Nephron (organoid): ENCODE results near the gene SYNE4.

ENCODE experiments used
- H3K27ac Mint-ChIP-seq, 3 experiments: 2 replicates each; pipeline ENCODE4 v1.8.0; 2020; ENCODE audit warnings: mixed read lengths in 3 of 3, mild to moderate bottlenecking in 2 of 3, moderate library complexity in 1 of 3
- H3K27me3 Mint-ChIP-seq: 2 replicates; pipeline ENCODE4 v1.8.0; 2021; ENCODE audit warnings: low read depth, mild to moderate bottlenecking, moderate library complexity, mixed read lengths
- H3K36me3 Mint-ChIP-seq: 2 replicates; pipeline ENCODE4 v1.8.0; 2020; ENCODE audit warnings: low read depth, mixed read lengths
- H3K4me1 Mint-ChIP-seq: 2 replicates; pipeline ENCODE4 v1.8.0; 2020; ENCODE audit warnings: mixed read lengths
- H3K4me3 Mint-ChIP-seq, 3 experiments: 2 replicates each; pipeline ENCODE4 v1.8.0; 2020; ENCODE audit warnings: mild to moderate bottlenecking in 3 of 3, mixed read lengths in 3 of 3, moderate library complexity in 2 of 3
- H3K9me3 Mint-ChIP-seq: 2 replicates; pipeline ENCODE4 v1.8.0; 2020; ENCODE audit warnings: mixed read lengths
- CTCF ChIP-seq, 3 experiments: fragments of 200-600 bp; sonication (generic); IDR thresholded peaks; one replicate each; pipeline ENCODE4 v1.5.0; 2021; ENCODE audit warnings: antibody characterized with exemption in 3 of 3; ENCODE audit not compliant: unreplicated experiment in 3 of 3

The SYNE4 gene

GRCh38 chr19:36040495-36040894 is 31.9 kb upstream of the SYNE4 start:
- H3K9me3 Mint-ChIP-seq, result no peaks in the 10 kb centered on the region
- no peak overlapping the region for H3K4me3 Mint-ChIP-seq
- peak overlapping the region; percentile 80 to 97 (median 93) for H3K27ac Mint-ChIP-seq
- peaks cover 23% of the 10 kb centered on the region for H3K4me1 Mint-ChIP-seq
- no peaks in the 10 kb centered on the region for H3K27me3 Mint-ChIP-seq
- no peak for TF ChIP-seq CTCF (IDR thresholded peaks at IDR 0.05; ENCODE audit: unreplicated experiment in 3 of 3)
- H3K36me3 Mint-ChIP-seq, result peaks cover 1% of the 10 kb centered on the region

- TF ChIP-seq CTCF (IDR thresholded peaks at IDR 0.05; ENCODE audit: unreplicated experiment in 3 of 3), result no peak
- Mint-ChIP-seq H3K27me3 (no peaks in the 10 kb centered on the region), H3K4me3 (peak within 1 kb of the TSS; percentile 91 to 93 (median 91)), H3K27ac (peak within 1 kb of the TSS; percentile 73 to 91 (median 82)), H3K9me3 (no peaks in the 10 kb centered on the region), H3K4me1 (peaks cover 21% of the 10 kb centered on the region), H3K36me3 (peaks cover 17% of the 10 kb centered on the region)
These were observed 23.9 kb upstream of the SYNE4 start, which contains the start of gene CLIP3 for GRCh38 chr19:36032251-36033104. CLIP3 (minus strand) TSS chr19:36032873; CDS start chr19:36032357, 516 bp downstream.

GRCh38 chr19:36031308-36031707 is 22.7 kb upstream of the SYNE4 start:
- H3K4me3 Mint-ChIP-seq, result peak overlapping the region; percentile 91 to 93 (median 91)
- H3K36me3 Mint-ChIP-seq, result peaks cover 24% of the 10 kb centered on the region
- peaks cover 21% of the 10 kb centered on the region for H3K4me1 Mint-ChIP-seq
- no peaks in the 10 kb centered on the region for H3K9me3 Mint-ChIP-seq
- no peak for TF ChIP-seq CTCF (IDR thresholded peaks at IDR 0.05; ENCODE audit: unreplicated experiment in 3 of 3)
- H3K27ac Mint-ChIP-seq, result peak overlapping the region; percentile 28 to 85 (median 35)
- no peaks in the 10 kb centered on the region for H3K27me3 Mint-ChIP-seq

- peak overlapping the region; percentile 51 to 76 (median 61) for H3K4me3 Mint-ChIP-seq
- peak overlapping the region in 2 of 3 experiments; percentile 8 to 43 for H3K27ac Mint-ChIP-seq
- no peaks in the 10 kb centered on the region for H3K27me3 Mint-ChIP-seq
- H3K36me3 Mint-ChIP-seq, result peaks cover 30% of the 10 kb centered on the region
- H3K9me3 Mint-ChIP-seq, result no peaks in the 10 kb centered on the region
- H3K4me1 Mint-ChIP-seq, result peaks cover 21% of the 10 kb centered on the region
- no peak for TF ChIP-seq CTCF (IDR thresholded peaks at IDR 0.05; ENCODE audit: unreplicated experiment in 3 of 3)
These were observed 21.9 kb upstream of the SYNE4 start for GRCh38 chr19:36030264-36031148.

- Mint-ChIP-seq H3K27ac (peak overlapping the region in 2 of 3 experiments; percentile 29 to 45), H3K36me3 (peaks cover 33% of the 10 kb centered on the region), H3K27me3 (no peaks in the 10 kb centered on the region), H3K9me3 (no peaks in the 10 kb centered on the region), H3K4me3 (no peak overlapping the region), H3K4me1 (peaks cover 17% of the 10 kb centered on the region)
- TF ChIP-seq CTCF (IDR thresholded peaks at IDR 0.05; ENCODE audit: unreplicated experiment in 3 of 3), result no peak
These were observed 19.9 kb upstream of the SYNE4 start for GRCh38 chr19:36028313-36029041.
